HG03442 (cell line): Measurements from ENCODE around the gene SIK3.

ENCODE experiments used
- ATAC-seq: cut with Tn5 transposase; IDR thresholded peaks from one replicate; pipeline ENCODE4 v1.9.1; 2021; ENCODE audit warnings: mild to moderate bottlenecking, moderate library complexity; ENCODE audit not compliant: unreplicated experiment

Gene SIK3

DNA sequence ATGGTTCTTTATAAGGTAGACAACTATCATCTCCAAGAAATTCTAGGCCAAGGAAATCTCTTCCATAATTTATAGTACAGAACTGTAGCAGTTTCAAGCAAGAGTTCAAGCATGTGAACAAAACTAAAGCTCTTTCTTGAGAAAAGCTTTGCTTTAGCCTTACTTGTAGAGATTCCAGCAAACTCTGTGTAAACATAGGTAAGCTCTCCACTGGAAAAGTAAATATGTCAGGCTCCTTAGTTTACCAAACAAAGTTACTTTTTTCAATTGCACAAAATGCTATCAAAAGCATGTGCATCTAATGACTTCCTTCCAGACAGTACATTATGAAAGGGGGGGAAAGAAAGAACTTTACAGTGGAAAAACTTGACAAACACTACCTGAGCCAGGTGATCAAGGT is 125.0 kb downstream of the SIK3 start:
- ATAC-seq: no peak

- no peak for ATAC-seq
Observed at GRCh38 chr11:116972691-116973090, 125.5 kb downstream of the SIK3 start.

DNA sequence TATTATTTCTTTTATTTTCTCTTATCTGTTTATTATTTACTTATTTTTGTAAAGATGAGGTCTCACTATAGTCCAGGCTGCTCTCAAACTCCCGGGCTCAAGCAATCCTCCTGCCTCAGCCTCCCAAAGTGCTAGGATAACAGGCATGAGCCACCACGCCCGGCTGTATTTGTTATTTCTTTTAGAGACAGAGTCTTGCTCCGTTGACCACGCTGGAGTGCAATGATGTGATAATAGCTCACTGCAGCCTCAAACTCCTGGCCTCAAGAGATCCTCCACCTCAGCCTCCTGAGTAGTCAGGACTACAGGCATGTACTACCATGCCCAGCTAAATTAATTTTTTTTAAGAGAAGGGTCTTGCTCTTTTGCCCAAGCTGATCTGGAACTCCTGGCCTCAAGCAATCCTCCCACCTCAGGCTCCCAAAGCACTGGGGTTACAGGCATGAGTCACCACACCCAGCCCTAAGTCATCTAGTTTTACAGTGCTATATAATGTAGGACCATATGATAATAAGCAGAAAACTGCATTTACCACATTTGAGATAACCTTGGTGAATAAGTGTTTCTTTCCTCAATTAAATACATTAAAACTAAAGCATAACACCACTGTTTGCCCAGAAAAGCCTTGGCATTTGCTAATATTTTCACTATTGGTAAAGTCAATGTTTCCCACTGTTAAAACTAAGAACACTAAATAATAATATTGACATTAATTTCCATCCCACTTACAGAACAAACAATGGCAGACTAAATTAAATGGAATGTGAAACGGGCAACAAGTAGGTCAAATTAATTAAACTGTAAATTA is 127.5 kb downstream of the SIK3 start:
- ATAC-seq: no peak

- no peak for ATAC-seq
Observed at GRCh38 chr11:116969694-116970093, 128.5 kb downstream of the SIK3 start.

- no peak for ATAC-seq
Observed at GRCh38 chr11:116964269-116964668, 134.0 kb downstream of the SIK3 start.

DNA sequence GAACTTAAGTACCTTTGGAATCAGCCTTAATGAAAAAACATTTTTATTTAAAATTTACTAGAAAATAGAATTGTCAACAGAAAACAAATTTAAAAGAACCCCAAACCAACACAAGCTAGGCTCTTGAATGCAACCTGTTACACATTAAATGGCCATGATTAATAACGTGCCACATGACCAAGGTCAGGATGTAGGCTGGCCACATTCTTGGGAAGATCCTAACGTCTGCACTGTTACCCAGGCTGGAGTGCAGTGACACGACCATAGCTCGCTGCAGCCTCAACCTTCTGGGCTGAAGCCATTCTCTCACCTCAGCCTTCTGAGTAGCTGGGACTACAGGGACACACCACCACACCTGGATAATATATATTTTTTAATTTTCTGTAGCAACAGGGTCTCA is 134.4 kb downstream of the SIK3 start:
- ATAC-seq: no peak

GRCh38 chr11:116962108-116962507 is 136.1 kb downstream of the SIK3 start:
- ATAC-seq: no peak

DNA sequence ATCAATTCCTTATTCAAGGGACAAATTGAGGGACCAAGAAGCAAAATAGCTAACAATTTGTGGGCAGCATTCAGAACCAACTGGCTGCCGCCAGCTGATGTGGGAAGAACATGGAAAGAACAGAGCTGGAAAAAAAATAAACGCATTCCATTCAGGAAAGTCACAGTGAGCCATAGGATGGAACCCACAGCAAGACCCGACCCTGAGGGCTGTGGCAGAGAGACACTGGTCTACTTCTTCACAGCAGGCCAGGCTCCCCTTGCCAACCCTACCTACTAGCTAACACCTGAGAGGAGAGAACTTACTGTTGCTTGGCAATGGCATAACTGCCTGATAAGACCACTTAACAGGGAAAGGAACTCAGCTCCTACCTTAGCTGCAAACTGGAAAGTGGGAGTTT is 137.3 kb downstream of the SIK3 start:
- no peak for ATAC-seq

DNA sequence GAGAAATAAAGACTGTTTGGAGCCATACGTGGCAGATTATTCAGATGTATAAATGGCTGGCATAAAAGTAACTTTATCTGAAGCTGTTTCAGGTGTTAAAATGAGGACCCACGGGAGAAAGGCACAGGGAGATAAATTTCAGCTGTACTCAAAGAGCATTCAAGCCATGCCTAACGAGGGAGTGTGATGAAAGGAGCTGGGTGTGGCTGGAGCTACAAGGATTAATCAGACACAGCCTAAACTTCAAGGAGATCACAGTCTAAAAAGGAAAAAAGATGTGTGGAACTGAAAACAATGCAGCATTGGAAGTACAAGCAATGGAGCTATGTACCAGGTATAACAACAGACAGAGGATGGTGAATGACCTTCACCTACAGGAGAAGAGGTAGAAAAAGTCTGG is 140.0 kb downstream of the SIK3 start:
- no peak for ATAC-seq

DNA sequence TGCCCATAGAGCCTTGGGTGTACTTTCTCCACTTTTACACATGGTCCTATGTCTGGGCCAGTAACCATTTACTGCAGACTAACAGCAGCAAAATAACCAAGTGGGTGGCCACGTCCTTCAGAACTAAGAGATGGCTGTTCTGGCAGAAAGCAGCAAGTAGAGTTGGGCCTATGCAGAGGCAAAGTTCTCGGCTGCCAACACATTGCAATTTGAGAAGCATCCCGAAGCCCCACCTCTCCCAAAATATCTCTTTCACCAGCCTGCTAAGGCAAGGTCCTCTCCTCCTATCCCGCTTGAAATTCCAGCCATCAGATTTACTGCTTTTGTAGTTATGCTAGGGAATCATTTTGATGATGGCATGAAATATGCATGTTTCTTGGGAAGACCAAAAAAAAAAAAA is 142.3 kb downstream of the SIK3 start:
- ATAC-seq: no peak

DNA sequence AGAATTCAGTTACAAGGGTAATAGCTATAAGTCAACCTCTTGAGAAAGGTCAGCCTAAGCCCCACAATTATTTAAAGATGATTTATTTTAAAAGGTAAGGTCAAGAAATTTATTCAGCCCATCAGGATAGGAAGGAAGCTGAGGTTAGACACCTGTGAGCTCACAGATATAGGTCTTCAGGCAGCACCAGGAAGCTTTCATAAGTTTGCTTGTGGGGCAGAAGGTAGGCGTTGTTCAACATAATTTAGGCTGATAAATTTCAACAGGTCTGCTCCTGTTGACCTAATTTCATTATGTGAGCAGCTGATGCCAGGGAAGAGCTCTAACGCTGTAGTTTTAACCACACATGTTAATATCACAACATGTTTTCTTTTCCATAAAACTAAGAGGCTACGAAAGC is 142.7 kb downstream of the SIK3 start:
- no peak for ATAC-seq

DNA sequence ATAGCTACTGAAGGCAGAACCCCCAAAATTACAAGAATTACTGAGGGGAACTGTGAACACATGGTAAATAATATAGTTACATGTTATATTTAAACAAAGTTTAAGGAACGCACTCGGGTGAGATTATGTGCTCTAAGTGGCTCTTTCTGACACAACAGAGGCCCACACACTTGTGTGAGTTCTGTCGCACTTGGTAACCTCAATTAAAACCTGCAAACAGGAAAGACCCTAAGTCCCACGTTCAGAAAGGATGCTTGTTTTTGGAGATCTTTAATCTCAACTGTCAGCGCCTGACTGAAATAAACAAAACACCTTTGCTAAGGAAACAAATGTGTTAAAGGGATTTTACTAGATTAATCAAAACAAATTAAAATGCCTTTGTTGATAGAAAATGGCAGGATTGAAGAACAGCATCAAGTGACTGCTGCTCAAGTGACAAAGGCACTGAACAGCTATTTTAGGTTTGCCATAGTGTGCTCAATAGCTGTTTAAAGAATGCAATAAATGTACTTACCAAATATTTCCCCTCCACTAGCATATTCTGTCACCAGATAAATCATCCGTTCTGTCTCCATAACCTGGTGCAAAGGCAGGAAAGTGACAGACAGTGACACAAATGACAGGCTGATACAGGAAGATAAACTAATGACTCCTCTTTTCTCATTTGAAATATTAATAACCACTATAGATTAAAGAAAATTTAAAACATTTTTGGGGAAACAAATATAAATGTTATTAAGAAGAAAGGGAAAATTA is 144.5 kb downstream of the SIK3 start:
- ATAC-seq: no peak

DNA sequence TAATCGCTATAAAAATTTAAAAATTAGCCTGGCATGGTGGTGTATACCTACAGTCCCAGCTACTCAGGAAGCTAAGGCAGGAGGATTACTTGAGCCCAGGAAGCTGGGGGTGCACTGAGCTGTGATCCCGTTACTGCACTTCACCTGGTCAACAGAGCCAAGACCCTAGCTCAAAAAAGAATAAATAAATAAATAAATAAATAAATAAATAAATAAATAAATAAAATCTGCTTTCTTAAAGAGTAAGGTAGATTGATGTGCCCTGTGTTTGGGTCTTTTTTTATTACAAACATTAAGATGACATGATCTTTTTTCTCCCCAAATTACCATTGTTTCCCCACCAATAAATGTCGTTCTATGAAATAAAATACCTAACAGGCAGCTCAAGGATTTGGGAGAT is 146.5 kb downstream of the SIK3 start:
- no peak for ATAC-seq

DNA sequence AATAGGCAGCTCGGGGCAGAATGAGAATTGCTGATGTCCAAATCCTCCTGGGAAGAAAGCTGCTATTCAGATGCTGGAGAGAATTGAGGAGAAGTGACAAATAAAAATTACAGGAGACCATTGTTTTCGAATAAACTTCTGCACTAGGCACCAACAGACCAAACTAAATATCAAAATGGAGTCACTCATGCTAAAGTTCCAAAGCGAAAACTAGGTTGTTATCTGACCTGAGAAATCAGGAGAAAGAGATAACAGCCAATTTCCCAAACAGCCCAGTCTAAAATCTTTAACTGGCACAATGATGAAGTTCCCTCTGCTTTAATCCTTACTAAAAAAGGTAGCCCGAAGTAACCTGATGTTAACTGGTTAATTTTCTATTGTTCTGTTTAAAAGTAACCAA is 148.0 kb downstream of the SIK3 start:
- no peak for ATAC-seq

- ATAC-seq: no peak
Observed at GRCh38 chr11:116948391-116948790, 149.8 kb downstream of the SIK3 start.

- ATAC-seq: no peak
Observed at GRCh38 chr11:116946414-116946813, 151.8 kb downstream of the SIK3 start.

DNA sequence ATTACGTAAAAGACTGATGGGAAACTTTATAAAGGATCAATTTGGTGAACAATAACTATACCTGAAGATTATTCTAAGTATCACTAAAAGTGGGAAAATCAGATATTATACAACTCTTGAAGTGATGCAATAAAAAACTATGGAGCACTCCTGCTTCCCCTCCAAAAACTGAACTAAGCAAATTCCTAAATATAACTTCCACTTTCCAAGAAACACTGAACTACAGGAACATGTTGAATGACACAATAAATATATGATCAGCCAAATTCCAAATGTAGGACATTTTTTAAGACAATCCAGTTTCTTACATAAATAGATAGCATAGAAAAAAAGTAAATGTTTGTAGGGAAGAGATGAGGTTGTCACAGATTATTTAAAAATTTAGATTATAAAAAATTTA is 158.7 kb downstream of the SIK3 start:
- ATAC-seq: no peak

- ATAC-seq: no peak
Observed at GRCh38 chr11:116938471-116939070, 159.7 kb downstream of the SIK3 start.

DNA sequence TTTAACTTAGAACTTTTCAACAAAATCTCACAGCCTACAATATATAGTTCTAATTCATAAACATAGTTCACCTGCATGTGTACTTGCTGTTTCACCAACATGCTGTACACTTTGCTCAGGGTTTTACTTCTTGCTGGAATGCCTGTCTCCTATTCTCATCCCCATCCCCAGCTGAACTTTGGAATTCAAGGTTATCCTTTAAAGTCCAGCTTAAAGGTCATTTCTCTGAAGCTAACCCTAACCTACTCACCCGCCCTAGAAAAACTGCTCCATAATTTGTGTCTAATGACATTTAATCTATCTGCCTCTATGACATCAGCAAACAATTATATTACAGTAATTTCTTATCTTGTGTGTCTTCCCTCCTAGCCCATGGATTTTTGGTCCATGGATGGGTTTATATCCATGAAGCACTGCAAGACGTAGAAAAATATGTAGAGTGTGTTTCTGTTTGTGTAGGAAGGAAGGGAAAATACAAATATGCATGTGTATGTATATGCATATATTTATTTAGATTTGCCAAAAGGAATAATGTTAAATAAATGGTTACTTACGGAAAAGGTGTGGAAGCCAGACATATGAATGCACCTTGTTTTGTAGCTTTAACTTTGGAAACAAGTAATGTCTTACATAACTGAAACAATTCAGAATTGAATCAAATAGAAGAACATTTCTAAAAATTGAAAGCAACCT is 161.3 kb downstream of the SIK3 start:
- ATAC-seq: no peak

DNA sequence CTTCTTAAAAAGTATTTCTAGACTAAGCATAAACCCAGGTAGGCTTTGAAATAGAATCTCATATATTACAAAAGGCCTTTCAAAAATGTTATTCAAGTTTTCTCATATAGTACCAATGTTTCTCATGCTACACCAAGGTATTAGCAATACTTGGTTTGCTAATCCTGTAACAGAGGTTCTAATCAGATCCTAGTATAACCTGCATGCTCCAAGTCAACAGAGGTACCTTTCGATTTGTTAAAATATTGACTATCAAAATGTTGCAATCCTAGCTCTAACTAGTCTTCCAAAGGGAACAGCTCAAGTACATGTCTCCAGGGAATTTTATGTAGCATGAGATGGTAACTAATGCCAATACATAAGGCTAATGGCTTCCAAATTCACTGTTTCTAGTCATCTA is 162.7 kb downstream of the SIK3 start:
- no peak for ATAC-seq

DNA sequence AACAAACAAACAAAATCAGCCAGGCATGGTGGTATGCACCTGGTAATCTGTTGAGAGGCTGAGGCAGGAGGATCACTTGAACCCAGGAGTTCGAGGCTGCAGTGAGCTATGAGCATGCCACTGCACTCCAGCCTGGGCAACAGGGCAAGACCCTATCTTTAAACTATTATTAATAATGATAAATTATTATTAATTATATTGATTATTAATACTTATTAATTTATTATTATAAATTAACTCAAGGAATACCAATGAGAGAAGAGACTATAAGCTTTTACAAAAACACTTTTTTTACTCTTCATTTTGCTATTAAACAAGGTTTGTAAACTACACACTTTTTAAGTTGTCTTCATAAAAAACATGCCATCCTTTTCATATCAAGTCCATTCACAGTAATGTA is 163.1 kb downstream of the SIK3 start:
- no peak for ATAC-seq
